HepG2 (cell line): Measurements from ENCODE around the gene RAD51AP1. TPM values are rescaled to one million over a fixed set of nuclear protein-coding genes. Genes with fewer than 3 reads are reported as not detected.
A peak's percentile ranks its signal among the peaks of the same experiment; 100 is the strongest.

ENCODE experiments used
- ARID5B ChIP-seq: IDR thresholded peaks from 2 replicates; pipeline ENCODE4 v1.4.0; 2020; ENCODE audit warnings: mild to moderate bottlenecking, missing genetic modification reagents
- ATF7 ChIP-seq, 2 experiments: fragments of 450-650 bp in 1 of 2; sonication (generic) in 1 of 2; formaldehyde crosslinking in 1 of 2; IDR thresholded peaks; 2 replicates each; pipeline versions ENCODE4 v1.4.0 to v1.6.1; 2016 to 2020; ENCODE audit warnings: antibody characterized with exemption in 1 of 2, mild to moderate bottlenecking in 1 of 2, missing genetic modification reagents in 1 of 2
- FUBP1 ChIP-seq: sonication (generic); formaldehyde crosslinking; IDR thresholded peaks from 2 replicates; pipeline ENCODE4 v1.5.1; 2020; ENCODE audit warnings: missing genetic modification reagents, mild to moderate bottlenecking, borderline replicate concordance
- HBP1 ChIP-seq: IDR thresholded peaks from 2 replicates; pipeline ENCODE4 v1.6.1; 2016; ENCODE audit warnings: low read depth, control low read depth
- HCFC1 ChIP-seq: fragments of 150-350 bp; IDR thresholded peaks from 2 replicates; pipeline ENCODE4 v1.6.1; 2014; ENCODE audit warnings: low read depth, low read length
- HDAC2 ChIP-seq: sonication (generic); formaldehyde crosslinking; IDR thresholded peaks from 2 replicates; pipeline ENCODE4 v1.4.0; 2020; ENCODE audit warnings: missing genetic modification reagents
- MEIS1 ChIP-seq: sonication (generic); formaldehyde crosslinking; IDR thresholded peaks from 2 replicates; pipeline ENCODE4 v1.9.0; 2021; ENCODE audit warnings: mild to moderate bottlenecking, missing genetic modification reagents, moderate library complexity, borderline replicate concordance
- MIER2 ChIP-seq: IDR thresholded peaks from 2 replicates; pipeline ENCODE4 v1.6.1; 2016; ENCODE audit warnings: missing biosample characterization, missing genetic modification reagents
- MNT ChIP-seq: fragments of 450-650 bp; IDR thresholded peaks from 2 replicates; pipeline ENCODE4 v1.6.1; 2016
- MTERF4 ChIP-seq: sonication (generic); formaldehyde crosslinking; IDR thresholded peaks from 2 replicates; pipeline ENCODE4 v1.8.0; 2023; ENCODE audit warnings: mild to moderate bottlenecking, missing genetic modification reagents
- MTF2 ChIP-seq: sonication (generic); formaldehyde crosslinking; IDR thresholded peaks from 2 replicates; pipeline ENCODE4 v1.5.0; 2020; ENCODE audit warnings: missing genetic modification reagents, borderline replicate concordance
- PRPF4 ChIP-seq: fragments of 200-400 bp; formaldehyde crosslinking; IDR thresholded peaks from 2 replicates; pipeline ENCODE4 v1.6.1; 2016; ENCODE audit warnings: low read length, low read depth; ENCODE audit not compliant: poor library complexity, severe bottlenecking
- ZBTB7A ChIP-seq: sonication (generic); formaldehyde crosslinking; IDR thresholded peaks from 2 replicates; pipeline ENCODE4 v1.8.0; 2022; ENCODE audit warnings: mild to moderate bottlenecking, missing genetic modification reagents
- ZMYM3 ChIP-seq: sonication (generic); formaldehyde crosslinking; IDR thresholded peaks from 2 replicates; pipeline ENCODE4 v1.5.1; 2020; ENCODE audit warnings: mild to moderate bottlenecking, missing genetic modification reagents
- ZNF329 ChIP-seq: sonication (generic); formaldehyde crosslinking; IDR thresholded peaks from 2 replicates; pipeline ENCODE4 v1.9.0; 2021; ENCODE audit warnings: low read depth, mild to moderate bottlenecking, missing genetic modification reagents
- ZNF382 ChIP-seq: sonication (generic); formaldehyde crosslinking; IDR thresholded peaks from 2 replicates; pipeline ENCODE4 v1.5.0; 2020; ENCODE audit warnings: missing genetic modification reagents, mild to moderate bottlenecking, borderline replicate concordance
- ZNF383 ChIP-seq: sonication (generic); formaldehyde crosslinking; IDR thresholded peaks from 2 replicates; pipeline ENCODE4 v1.4.0; 2020; ENCODE audit warnings: missing genetic modification reagents, mild to moderate bottlenecking, borderline replicate concordance
- ZNF569 ChIP-seq: sonication (generic); formaldehyde crosslinking; IDR thresholded peaks from 2 replicates; pipeline ENCODE4 v1.5.0; 2020; ENCODE audit warnings: mild to moderate bottlenecking, missing genetic modification reagents, moderate library complexity, borderline replicate concordance
- polyA plus RNA-seq, 8 experiments: library from polyadenylated mRNA; depleted of rRNA in 3 of 8; stranded (reverse) in 7 of 8; unstranded in 1 of 8; fragments of >200 nt; fragmentation: Illumina TruSeq in 4 of 8; extraction: Trizol in 4 of 8; gene quantifications; 2 replicates each; pipeline versions ENCODE4 v1.2.1 to v1.2.3, GENCODE V29; 2011 to 2016; ENCODE audit warnings: low read depth in 4 of 8, missing spikeins in 1 of 8, mixed read lengths in 1 of 8; ENCODE audit not compliant: insufficient read depth in 1 of 8
- total RNA-seq, 5 experiments: library from RNA; depleted of rRNA; stranded (reverse); fragments of >200 nt; fragmentation: Illumina TruSeq; extraction: Trizol; gene quantifications; 2 replicates each; pipeline ENCODE4 v1.2.3, GENCODE V29; 2016; ENCODE audit warnings: low read depth in 1 of 5

Gene RAD51AP1
- total and polyA plus RNA-seq, 2 of the 13 experiments (the other 11 are each of a cell fraction or from before 2014, with no cell fraction given): 16.6 to 49.3 TPM

GRCh38 chr12:4538207-4539160, at the start of gene RAD51AP1 (continued):
- TF ChIP-seq MEIS1 (CRISPR knock-in tag) (peak; percentile 46; the same call in 1 of the 2 replicates), MIER2 (no peak), ARID5B (CRISPR knock-in tag) (peak; percentile 24; the same call in 1 of the 2 replicates), ZNF383 (CRISPR knock-in tag) (no peak), MTERF4 (no peak), ZMYM3 (CRISPR knock-in tag) (0 out of 2 replicates have a peak, but pooled peaks have one; percentile 15), ZBTB7A (no peak), HBP1 (CRISPR knock-in tag) (peak; percentile 77; the same call in 1 of the 2 replicates), ATF7 (IDR thresholded peaks at IDR 0.05) (no peak), ATF7 (CRISPR knock-in tag; IDR thresholded peaks at IDR 0.05) (no peak), MTF2 (no peak), PRPF4 (no peak), ZNF382 (CRISPR knock-in tag) (no peak), ZNF329 (CRISPR knock-in tag) (no peak), MNT (peak; percentile 46), HCFC1 (peak; percentile 60; the same call in 1 of the 2 replicates), FUBP1 (CRISPR knock-in tag) (no peak), HDAC2 (CRISPR knock-in tag) (peak; percentile 59), ZNF569 (CRISPR knock-in tag) (no peak)
